ENCODE data around the gene SCT.

The SCT gene

DNA sequence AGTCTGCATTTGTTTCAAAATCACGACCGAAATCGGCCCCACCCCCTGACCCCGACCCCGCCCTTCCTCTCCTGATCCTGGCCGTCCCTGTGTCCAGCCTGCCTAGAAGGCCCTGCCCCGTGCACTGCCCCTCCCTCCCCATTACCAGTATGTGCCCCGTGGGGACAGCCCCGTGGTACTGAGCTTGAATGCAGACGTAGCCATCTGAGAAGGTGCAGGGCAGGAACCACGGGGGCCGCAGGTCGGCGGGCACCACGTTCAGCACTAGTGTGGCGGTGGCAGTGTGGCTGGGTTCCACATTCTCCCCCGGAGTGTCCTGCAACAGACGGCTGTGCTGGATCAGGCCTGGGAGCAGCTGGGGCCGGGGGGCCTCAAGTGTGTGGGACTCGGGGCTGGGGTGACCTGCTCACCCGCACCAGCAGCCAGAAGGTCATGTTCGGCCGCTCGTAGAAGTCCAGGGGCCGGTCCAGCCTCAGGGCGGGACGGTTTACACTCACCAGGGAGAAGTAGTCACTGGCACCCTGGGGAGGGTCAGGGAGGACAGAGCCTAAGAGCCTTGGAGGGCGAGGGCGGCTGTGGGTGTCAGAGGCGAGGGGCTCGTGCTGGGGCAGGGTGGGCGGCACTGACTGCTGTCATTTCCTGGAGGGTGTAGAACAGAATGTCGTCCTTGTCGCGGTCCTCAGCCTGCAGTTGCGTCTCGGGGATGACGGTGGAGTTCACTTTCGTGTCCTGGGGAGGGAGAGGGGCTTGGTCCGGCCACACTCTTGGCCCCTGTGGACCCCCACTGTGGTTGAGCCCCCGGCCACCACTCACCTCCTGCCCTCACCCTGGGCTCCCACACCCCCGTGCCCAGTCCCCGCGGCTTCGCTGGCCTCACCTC lies 5.8 kb downstream of the SCT start:
- no peak for DNase-seq

DNA sequence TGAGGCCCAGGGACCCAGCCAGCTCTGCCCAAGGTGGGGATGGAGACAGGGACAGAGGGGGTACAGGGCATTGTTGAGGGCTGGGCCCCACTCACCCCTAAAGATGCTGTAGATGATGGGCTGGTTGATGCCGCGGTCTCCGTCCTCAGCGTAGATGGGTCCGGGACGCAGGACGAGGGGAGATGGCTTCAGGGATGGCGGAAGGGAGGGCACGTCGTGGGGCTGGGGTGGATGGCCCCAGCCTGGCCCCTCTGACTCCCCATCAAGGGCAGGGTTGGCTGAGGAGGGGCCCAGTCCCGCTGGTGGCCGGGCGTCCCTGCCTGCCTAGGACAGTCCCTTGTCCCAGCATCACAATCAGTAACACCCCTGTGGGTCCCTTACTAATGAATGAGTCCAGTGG lies 6.8 kb downstream of the SCT start:
- DNase-seq: no peak

DNA sequence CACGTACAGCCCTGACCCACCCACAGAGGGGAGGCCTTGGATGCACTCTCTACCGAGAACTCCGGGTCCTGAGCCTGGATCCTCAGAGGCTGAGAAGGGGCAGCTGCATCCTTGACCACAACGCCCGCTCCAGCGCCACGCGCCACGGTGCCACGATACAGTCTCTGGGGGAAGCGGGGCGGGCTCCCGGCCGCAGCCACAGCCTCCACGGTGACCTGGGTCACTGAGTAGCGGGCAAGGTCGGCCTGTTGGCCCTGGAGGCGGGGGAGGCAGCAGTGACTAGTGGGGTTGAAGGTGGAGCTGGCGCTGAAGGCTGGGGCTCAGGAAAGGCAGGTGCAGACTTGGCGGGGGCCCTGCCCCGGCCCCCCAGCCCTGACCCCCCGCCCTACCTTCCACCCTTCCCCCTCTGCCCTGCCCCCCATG lies 7.3 kb downstream of the SCT start:
- DNase-seq: no peak

DNA sequence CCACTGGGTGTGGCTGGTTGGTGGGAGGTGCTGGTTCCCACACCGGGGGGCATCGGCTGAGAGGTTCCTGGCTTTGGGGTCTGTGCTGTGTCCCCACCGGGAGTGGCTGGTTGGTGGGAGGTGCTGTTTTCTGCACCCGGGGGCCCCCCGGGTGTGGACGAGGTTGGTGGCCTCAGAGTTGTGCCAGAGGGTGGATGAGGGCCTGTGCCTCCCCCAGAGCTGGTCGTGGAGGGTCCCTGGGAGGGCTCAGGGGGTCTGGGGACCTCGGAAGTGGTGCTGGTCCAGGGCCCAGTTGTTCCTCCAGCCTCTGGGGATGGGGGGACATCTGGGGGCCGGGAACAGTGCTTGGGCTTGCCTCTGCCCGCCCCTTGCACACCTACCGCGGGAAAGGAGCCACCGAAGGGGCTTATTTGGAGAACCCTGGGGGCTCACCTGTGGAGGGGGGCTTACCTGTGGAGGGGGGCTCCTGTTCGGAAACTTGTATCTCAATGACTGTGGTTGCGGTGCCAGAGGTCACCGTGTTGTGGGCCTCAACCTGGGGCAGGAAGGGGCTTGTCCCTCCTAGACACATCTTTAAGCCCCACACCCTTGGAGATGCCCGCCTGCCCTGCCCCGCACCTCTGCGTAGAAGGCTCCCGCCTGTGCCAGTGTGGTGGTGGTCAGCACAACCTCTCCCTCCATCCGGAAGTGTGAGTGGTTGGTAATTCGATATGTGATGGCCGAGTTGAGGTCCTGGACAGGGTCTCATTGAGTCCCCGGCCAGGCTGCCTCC lies 7.9 kb downstream of the SCT start:
- DNase-seq: no peak

DNA sequence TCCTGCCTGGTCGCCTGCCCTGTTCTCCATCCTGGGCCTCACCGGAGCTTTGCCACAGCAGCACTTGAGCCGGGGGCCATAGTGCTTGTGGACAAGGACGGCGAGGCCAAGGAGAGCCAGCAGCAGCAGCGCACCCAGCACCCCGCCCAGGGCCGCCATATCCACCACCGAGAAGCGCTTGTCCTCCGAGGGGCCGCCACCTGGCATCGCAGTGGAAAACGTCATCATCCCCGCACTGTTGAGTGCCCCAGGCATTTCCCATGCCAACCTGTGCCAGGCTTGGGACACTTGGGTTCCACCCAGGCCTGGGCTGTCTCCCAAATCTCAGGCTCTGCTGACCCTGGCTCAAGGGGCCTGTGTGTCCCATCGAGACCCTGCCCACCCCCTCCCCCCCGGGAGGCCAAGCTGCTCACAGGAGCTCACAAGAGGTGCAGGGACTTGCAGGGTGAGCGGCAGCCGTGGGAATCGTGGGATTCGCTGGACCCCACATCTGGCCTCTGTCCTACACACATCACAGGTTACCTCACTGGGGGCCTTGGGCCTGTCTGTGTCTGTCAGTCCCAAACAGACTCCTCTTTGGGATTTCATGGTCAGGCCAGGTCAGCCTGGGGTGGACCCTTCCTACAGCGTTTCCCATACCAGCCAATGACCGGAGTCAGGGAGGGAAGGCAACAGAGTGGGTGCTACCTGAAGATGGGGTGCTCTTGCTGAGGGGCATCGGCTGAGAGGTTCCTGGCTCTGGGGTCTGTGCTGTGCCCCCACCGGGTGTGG lies 8.9 kb downstream of the SCT start:
- no peak for DNase-seq

DNA sequence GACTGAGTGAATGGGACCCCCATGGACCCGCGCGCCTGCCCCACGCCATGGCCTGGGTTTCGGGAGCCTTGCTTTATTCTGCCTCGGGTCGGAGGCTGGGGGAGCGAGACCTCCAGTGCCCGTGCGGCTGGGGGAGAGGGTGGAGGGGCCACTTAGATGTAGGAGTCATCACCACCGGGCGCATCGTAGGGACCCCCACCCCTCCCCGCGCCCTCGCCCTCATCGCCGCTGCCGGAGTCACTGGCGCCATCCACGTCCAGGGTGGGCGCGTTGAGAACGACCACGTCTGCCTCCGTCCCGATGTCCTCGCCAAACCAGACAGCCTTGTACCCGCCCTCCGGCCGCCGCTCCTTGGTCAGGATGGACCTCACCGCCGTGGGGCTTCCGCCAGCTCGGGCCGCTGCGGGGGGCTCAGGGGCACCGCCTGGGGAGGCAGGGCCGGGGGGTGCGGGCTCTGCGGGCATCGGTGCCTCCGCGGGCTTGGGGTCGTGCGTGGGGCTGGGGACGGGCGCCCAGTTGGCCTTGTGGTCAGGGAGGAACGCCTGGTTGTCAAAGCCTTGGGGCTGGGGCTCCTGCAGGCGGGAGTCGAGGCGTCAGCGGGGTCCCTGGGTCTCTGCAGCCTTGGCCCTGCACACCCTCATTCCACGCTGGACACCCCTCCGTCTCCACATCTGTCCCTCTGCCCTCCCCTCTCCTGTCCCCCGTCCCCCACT lies 9.6 kb downstream of the SCT start:
- no peak for DNase-seq

DNA sequence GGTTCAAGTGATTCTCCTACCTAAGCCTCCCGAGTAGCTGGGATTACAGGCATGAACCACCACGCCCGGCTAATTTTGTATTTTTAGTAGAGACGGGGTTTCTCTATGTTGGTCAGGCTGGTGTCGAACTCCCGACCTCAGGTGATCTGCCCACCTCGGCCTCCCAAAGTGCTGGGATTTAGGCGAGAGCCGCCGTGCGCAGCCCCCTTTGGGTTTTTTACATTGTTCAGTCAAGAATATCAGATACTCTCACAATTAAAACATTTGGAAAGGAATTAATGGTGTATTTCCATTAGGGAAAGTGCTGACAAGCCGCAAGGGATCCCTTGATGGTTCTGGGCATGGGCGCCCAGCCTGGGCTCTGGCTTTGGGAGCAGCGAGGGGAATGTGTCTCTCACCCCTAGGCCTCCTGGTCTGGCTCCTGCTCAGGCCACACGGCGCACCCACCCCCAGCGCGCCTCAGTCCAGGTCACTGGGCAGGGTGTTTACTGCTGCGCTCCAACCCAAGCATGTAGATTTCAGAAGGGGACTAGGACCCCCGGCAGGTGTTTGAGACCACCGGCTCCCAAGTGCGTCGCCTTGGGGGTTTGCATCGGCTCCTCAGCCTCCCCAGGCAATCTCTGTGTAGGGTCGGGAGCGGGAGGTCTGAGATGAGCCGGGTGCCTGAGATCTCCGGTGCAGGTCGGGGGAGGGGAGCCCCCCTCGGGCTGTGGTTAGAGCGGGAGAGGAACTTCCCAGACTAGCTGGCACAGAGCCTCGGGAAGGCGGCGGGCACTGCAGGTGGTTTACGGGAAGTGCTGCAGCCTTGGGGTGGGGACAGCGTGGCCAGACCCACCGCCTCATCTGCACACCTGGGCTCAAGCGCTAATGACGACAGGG lies 10.4 kb downstream of the SCT start:
- DNase-seq: no peak

DNA sequence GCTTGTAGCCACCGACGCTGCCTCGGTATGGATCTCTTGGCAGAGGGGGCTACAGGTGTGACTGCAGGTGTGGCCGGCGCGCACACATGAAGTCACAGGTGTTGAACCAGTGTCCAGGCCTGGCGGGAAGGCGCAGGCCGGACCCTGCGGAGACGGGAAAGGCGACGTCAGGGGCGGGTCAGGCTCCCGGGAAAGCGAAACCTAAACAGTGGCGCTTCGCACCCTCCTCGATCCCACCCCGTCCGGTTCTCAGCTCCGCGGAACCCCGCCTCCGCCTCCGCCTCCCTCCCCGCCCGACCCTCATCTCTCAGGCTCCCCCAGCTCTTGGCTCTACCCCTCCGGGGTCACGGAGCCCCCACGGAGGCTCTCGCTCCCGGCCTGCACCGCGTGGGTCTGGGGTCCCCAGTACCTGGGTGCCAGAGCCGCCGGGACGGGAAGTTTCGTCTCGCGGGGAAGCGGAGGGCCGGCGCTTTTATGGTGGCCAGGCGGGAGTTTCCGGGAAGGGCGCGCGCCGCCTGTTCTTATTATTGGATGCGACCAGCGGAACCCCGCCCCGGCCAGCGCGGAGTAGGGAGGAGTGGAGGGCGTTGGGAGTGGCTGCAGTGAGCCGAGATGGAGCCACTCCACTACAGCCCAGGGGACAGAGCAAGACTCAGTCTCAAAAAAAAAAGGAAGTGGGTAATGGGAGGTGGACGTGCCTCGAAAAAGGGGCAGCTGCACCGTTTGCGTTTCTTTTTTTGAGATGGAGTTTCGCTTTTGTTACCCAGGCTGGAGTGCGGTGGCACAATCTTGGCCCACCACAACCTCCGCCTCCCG lies 11.3 kb downstream of the SCT start, which contains the start of gene IRF7:
Gene IRF7, minus strand, starts transcription at position 447 of the 816 bp plus-strand sequence. CDS start 586 bp downstream, outside the sequence.
- DNase-seq: peak; percentile 78

DNA sequence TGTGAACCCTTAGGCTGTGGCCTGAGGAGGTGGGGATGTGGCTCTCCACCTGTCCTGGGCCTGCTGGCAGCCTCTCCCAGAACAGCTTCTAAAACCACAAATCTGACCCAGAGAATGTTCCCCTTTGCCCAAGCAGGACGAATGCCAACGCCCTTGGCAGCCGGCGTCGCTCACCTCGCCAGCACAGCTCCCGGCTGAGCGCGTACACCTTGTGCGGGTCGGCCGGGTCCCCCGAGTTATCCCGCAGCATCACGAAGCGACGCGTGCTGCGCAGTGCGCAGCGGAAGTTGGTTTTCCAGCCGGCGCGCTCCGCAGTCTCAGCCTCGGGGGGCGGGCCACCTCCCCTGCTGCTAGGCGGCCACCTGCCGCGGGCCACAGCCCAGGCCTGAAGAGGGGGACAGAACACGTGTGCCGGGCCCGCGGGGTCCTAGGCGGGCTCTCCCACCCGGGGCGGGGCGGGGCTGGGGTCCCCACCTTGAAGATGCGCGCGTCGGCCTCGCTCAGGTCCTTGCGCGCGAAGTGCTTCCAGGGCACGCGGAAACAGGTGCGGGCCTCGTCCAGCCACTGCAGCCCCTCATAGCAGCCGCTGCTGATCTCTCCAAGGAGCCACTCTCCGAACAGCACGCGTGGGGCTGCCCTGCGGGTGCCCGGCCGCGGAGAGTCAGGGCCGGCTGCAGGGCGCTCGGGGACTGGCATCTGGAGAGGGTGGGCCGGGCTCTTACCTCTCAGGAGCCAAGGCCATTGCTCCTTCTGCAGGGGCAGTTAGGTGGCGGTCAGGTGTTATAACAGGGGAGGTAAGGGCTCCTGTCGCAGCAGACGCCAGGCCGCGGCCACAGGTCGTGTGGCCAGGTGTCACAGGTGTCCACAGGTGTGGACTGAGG lies 12.1 kb downstream of the SCT start:
- no peak for DNase-seq

DNA sequence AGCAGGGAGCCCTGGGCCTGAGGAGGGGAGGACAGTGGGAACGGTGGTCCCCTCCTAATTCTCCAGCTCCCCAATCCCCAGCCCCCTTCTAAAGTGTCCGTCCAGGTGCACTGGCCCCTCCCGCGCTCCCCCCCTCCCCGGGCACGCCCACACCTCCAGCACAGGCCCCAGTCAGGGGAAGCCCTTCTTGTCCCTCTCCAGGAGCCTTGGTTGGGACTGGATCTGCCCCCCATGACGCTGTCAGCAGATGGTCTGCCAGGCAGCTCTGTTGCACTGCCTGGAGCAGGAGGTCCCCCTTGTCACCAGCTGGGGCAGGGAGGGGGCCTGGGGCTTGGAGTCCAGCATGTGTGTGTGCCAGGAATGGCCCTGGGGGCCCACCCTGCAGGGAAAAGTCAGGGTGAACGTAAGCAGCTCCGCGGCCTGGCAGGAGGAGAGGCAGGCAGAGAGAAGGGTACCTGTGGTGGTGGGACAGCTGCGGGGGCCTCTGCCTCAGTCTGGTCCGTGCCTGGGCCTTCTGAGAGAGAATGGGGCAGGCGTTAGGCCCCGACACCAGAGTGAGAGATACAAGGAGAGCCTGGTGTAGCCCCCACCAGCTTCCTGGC lies 12.9 kb downstream of the SCT start:
- DNase-seq: no peak

DNA sequence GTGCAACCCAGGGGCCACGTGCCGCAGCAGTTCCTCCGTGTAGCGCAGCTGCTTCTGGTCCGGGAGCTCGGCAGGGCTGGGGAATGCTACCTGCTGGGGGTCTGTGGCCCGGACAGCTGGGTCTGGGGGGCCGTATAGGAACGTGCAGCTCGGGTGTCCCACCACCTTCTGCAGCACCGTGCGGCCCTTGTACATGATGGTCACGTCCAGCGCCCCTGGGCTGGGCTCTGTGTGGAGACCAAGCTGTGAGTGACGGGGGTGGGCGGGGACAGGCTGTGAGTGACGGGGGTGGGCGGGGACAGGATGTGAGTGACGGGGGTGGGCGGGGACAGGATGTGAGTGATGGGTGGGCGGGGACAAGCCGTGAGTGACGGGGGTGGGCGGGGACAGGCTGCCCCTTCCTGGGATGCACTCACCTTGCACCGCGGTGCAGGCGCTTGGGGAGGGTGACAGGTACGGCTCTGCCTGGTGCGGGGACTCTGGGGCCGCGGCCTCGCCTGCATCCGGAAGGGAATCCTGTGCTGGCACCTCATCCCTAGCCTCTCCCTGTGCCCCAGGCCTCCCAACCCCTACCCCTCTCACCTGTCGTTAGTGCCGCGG lies 13.5 kb downstream of the SCT start:
- peak; percentile 43 for DNase-seq

DNA sequence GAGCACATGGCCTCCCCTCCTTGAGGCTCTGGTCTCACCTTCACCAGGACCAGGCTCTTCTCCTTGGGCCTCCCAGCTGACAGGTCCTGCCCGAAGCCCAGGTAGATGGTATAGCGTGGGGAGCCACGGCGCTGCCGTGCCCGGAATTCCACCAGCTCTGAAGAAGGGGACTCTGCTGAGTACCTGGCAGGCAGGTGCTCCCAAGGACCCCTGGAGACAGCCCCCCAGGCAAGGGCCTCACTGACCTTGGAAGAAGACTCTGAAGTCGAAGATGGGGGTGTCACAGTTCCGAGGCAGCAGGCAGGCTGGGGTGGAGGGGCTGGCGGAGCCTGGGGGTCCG lies 14.1 kb downstream of the SCT start:
- no peak for DNase-seq

DNA sequence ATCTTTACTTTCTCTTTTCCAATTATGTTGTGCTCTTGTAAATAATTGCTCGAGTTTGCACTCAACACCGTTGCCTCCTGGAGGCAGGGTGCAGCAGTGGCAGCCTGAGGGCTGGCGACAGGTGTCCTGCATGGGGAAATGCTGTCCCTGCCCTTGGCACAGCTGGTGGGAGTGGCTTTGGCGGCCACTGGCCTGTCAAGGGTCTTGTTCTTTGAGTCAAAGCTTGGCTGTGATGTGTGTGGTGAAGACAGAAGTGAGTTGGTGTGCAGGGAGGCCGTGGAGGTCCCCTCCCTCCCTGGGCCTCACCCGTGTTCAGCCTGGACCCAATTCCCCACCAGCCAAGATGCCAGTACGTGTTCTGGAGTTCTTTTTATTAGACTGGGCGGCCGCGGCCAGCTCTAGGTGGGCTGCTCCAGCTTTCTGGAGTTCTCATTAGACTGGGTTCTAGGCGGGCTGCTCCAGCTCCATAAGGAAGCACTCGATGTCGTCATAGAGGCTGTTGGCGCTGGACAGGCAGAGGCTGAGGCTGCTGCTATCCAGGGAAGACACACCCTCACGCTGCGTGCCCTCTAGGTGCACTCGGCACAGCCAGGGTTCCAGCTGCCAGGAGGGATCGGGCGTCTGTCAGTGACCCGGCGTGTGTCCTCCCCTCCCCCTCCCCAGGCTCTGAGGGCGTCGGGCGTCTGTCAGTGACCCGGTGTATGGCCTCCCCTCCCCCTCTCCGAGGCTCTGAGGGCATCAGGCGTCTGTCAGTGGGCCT lies 14.6 kb downstream of the SCT start:
- no peak for DNase-seq

DNA sequence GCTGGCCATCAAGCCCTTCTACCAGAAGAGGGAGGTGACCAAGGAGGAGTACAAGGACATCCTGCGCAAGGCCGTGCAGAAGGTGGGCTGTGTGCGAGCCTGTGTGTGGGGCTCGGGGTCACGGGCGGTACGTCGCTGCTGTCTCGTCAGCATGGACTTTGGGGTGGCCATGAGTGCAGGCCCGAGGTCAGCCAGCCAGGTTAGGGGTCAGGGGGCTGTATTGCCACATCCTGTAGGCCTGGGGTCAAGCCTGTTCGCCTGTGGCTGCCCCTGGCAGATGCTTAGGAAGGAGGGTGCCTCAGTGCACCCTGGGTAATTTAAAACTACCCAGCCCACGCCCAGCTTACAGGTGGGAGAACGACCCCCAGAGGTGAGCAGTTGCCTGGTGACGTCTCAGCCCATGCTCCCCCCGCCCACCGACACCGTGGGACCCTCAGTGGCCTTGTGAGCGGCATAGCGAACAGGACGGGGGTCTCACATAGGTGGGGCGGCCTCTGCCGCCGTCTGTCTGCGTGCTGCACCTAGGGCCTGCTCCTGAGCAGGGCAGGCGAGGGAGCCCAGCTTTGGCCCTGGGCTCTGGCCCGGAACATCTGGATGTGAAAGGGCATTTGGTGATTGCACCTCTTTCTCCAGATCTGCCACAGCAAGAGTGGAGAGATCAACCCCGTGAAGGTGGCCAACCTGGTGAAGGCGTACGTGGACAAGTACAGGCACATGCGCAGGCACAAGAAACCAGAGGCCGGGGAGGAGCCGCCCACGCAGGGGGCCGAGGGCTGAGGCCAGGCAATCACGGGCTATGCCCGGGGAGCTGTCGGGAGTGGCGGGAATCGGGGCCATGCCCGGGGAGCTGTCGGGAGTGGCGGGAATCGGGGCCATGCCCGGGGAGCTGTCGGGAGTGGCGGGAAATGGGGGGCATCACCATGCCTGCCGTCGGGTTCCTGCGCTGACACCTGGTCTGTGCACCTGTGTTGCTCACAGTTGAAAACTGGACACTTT lies 15.7 kb downstream of the SCT start:
- no peak for DNase-seq

DNA sequence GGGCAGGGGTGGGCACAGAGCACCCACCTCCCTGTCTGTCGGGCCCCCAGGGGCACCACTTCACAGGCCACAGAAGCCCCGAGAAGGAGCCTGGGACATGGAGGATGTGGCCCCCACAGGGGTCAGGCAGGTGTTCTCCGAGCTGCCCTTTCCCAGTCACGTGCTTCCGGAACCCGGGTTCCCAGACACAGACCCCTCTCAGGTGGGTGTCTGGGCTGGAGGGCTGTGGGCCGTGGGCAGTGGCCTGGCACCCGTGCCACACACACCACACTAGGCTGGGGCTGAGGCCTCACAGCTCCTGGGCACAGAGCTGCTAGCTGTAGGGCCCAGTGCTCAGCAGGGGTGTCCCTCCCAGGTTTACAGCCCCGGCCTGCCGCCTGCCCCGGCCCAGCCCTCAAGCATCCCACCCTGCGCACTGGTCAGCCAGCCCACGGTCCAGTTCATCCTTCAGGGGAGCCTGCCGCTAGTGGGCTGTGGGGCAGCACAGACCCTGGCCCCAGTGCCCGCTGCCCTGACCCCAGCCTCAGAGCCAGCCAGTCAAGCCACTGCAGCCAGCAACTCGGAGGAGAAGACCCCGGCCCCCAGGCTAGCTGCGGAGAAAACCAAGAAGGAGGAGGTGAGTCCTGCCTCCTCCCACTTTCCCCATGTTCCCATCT lies 16.7 kb downstream of the SCT start:
- DNase-seq: no peak

DNA sequence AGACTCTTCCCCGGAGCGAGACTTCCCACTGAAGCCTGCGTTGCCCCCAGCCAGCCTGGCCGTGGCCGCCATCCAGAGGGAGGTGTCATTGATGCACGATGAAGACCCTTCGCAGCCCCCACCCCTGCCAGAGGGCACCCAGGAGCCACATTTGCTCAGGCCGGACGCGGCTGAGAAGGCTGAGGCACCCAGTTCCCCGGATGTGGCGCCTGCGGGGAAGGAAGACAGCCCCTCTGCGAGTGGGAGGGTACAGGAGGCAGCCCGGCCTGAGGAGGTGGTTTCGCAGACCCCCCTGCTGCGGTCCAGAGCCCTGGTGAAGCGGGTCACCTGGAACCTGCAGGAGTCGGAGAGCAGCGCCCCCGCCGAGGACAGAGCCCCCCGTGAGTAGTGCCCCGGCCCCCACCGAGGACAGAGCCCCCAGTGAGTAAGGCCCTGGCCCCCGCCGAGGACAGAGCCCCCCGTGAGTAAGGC lies 17.6 kb downstream of the SCT start:
- no peak for DNase-seq

Data from central memory CD4-positive, alpha-beta T cell (primary cell).